Neural crest cell (in vitro differentiated cells): ENCODE data around the gene DCUN1D5. TPM values are rescaled to one million over a fixed set of nuclear protein-coding genes. Genes with fewer than 3 reads are reported as not detected.
A peak's percentile ranks its signal among the peaks of the same experiment; 100 is the strongest.

ENCODE experiments used
- DNase-seq: peaks from one replicate; pipeline ENCODE4 v3.0.0; 2021; ENCODE audit warnings: low read depth, mixed read lengths, low spot score
- H3K27ac Mint-ChIP-seq: one replicate; pipeline ENCODE4 v1.8.0; 2021; ENCODE audit warnings: mild to moderate bottlenecking, mixed read lengths; ENCODE audit not compliant: unreplicated experiment
- H3K27me3 Mint-ChIP-seq: 2 replicates; pipeline ENCODE4 v1.8.0; 2021; ENCODE audit warnings: low read depth, mild to moderate bottlenecking, mixed read lengths
- H3K36me3 Mint-ChIP-seq: 2 replicates; pipeline ENCODE4 v1.8.0; 2021; ENCODE audit warnings: low read depth, mild to moderate bottlenecking, mixed read lengths
- H3K4me1 Mint-ChIP-seq: 2 replicates; pipeline ENCODE4 v1.8.0; 2021; ENCODE audit warnings: mixed read lengths
- H3K4me3 Mint-ChIP-seq: one replicate; pipeline ENCODE4 v1.8.0; 2021; ENCODE audit warnings: mild to moderate bottlenecking, mixed read lengths
- H3K9me3 Mint-ChIP-seq: 2 replicates; pipeline ENCODE4 v1.8.0; 2021; ENCODE audit warnings: mixed read lengths
- total RNA-seq: library from RNA; stranded (reverse); gene quantifications from 2 replicates; pipeline ENCODE4 v1.2.1, GENCODE V29; 2021
- TF ChIP-seq, protein P1 (sequence below): fragments of 200-600 bp; sonication (generic); conservative IDR thresholded peaks from 2 replicates; pipeline ENCODE4 v1.5.0; 2021; ENCODE audit warnings: antibody characterized with exemption, mild to moderate bottlenecking

DCUN1D5 gene
- total RNA-seq, 1 donor from 2014 or later: 39.1 TPM

DNA sequence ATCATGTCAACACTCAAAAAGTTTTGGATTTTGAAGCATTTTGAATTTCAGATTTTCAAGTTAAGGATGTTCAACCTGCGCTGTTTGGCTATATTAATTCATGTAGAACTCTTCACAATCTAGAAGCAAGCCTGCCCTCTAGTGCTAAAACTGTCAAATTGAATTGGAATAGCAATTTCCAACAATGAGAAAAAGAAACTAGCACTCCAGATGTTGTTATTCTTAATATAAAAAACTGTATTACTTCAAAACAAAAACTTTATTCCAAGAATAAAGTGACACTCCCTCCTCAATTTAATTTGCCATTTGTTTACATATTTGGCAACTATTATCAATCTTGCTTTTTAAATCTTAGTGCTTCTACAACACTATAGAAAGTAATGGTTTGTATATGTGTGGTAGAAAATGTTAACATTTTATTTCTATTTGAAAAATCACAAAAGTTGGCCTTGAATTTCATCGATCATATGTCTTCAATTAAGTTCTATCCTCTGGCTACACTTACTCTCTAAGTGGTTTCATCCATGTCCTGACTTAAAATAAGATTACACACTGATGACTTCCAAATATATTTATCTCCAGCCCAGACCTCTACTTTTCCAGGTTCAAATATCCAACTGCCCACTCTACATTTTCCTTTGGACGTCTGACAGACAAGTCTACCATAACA lies 36.6 kb downstream of the DCUN1D5 start:
- no peak overlapping the region for H3K27ac Mint-ChIP-seq
- TF ChIP-seq, protein P1, sequence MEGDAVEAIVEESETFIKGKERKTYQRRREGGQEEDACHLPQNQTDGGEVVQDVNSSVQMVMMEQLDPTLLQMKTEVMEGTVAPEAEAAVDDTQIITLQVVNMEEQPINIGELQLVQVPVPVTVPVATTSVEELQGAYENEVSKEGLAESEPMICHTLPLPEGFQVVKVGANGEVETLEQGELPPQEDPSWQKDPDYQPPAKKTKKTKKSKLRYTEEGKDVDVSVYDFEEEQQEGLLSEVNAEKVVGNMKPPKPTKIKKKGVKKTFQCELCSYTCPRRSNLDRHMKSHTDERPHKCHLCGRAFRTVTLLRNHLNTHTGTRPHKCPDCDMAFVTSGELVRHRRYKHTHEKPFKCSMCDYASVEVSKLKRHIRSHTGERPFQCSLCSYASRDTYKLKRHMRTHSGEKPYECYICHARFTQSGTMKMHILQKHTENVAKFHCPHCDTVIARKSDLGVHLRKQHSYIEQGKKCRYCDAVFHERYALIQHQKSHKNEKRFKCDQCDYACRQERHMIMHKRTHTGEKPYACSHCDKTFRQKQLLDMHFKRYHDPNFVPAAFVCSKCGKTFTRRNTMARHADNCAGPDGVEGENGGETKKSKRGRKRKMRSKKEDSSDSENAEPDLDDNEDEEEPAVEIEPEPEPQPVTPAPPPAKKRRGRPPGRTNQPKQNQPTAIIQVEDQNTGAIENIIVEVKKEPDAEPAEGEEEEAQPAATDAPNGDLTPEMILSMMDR: peak; percentile 77
- H3K27me3 Mint-ChIP-seq: no peaks in the 10 kb centered on the region
- H3K36me3 Mint-ChIP-seq: no peaks in the 10 kb centered on the region
- no peaks in the 10 kb centered on the region for H3K4me1 Mint-ChIP-seq
- DNase-seq: no peak
- H3K4me3 Mint-ChIP-seq: no peak overlapping the region
- H3K9me3 Mint-ChIP-seq: peaks cover 5% of the 10 kb centered on the region

DNA sequence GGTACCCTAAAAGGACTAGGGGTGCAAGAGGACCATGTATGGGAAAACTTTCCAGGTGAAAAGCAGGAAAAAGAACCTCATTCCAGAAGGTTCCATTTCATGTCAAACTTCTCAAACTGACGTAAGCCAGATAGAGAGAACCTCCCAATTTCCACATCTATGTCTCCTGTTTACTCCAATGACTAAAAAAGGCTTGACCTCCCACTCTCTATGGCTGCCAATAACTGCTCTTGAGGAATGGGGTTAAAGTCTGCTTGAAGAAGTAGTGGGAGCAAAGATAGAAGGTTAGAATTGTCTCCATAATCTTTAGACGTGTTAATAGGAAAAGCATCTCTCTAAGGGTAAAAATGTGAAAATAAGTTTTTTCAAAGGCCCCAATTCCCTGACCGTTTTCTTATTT lies 38.0 kb downstream of the DCUN1D5 start:
- Mint-ChIP-seq H3K27me3 (no peaks in the 10 kb centered on the region), H3K4me3 (no peak overlapping the region), H3K9me3 (peaks cover 5% of the 10 kb centered on the region)

DNA sequence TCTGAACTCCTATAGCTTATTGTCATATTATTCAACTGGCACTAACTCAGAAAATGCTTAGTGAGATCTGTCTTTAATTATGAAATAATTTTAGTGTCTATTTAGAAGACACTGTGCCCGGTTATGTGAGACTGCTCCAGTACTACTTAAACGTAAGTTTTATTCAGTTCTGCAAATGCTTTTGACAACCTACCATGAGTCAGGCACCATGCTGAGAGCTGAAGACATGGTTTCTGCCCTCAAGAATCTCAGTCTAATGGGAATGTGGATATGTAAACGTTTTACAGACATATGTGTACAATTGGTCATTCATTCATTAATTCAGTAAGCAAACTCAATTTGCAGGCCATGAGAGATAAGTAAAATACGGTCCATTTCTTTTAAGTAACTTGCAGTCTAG lies 40.0 kb downstream of the DCUN1D5 start:
- Mint-ChIP-seq H3K27me3 (no peaks in the 10 kb centered on the region), H3K36me3 (no peaks in the 10 kb centered on the region), H3K4me1 (no peaks in the 10 kb centered on the region), H3K27ac (no peak overlapping the region), H3K9me3 (peaks cover 5% of the 10 kb centered on the region), H3K4me3 (no peak overlapping the region)
- TF ChIP-seq, protein P1: no peak
- DNase-seq: no peak

More for the DNA sequence above, 38.0 kb downstream of the DCUN1D5 start:
- H3K36me3 Mint-ChIP-seq: no peaks in the 10 kb centered on the region
- H3K27ac Mint-ChIP-seq: no peak overlapping the region
- DNase-seq: no peak
- TF ChIP-seq, protein P1: no peak
- no peaks in the 10 kb centered on the region for H3K4me1 Mint-ChIP-seq

DNA sequence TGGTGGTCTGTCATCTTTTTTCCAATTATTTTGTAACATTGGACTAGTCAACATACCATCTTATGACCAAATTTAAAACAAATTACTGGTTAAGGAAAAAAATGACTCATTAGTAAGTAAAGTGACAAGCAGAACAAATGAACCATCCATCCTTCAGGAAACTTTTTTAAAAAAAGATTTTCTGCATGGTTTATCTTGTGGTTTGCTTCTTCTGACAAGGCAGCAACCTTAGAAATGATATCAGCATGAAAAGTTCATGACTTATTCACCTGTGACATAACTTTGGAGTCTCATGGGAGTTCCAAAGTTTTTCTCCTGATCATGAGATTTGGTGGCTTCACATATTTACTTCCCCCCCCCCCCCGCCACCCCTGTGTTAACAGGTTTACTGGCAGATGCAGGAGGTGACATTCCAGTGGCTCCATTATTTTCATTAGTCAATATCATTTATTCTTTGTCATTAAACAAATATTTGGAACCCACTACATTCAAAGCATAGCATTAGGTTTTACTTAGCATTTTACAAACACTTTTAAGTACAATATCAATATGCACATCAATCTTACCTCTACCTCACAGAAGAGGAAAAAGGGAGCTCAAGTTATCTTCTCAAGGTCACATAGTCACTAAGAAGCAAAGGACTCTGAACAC lies 40.7 kb downstream of the DCUN1D5 start:
- no peaks in the 10 kb centered on the region for H3K27me3 Mint-ChIP-seq
- no peak overlapping the region for H3K27ac Mint-ChIP-seq
- H3K9me3 Mint-ChIP-seq: peaks cover 5% of the 10 kb centered on the region
- TF ChIP-seq, protein P1: no peak
- DNase-seq: no peak
- H3K4me1 Mint-ChIP-seq: no peaks in the 10 kb centered on the region
- H3K4me3 Mint-ChIP-seq: no peak overlapping the region
- H3K36me3 Mint-ChIP-seq: no peaks in the 10 kb centered on the region

DNA sequence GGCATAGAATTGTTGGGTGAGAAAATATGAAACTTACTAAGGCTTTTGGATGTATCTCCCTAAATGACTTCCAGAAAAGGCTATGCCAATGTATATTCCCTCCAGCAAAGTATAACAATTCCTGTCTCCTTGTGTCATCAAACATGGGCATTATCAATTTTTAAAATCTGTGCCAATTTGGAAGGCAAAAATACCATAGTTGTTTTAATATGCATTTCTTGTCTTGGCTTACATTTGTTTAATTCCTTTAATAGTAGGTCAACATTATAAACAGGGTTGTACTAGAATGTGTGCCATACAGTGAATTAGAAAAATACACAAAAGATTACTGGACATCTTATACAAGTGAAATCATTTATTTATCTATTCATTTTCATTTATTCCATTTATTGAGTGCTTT lies 41.6 kb downstream of the DCUN1D5 start:
- H3K36me3 Mint-ChIP-seq: no peaks in the 10 kb centered on the region
- no peak overlapping the region for H3K4me3 Mint-ChIP-seq
- TF ChIP-seq, protein P1: no peak
- H3K9me3 Mint-ChIP-seq: peaks cover 5% of the 10 kb centered on the region
- H3K27me3 Mint-ChIP-seq: no peaks in the 10 kb centered on the region
- no peak overlapping the region for H3K27ac Mint-ChIP-seq
- H3K4me1 Mint-ChIP-seq: no peaks in the 10 kb centered on the region
- DNase-seq: no peak
